ENCODE data around the gene ADD1. TPM values are rescaled to one million over a fixed set of nuclear protein-coding genes. Genes with fewer than 3 reads are reported as not detected.

ADD1 gene
- total RNA-seq, 2 experiments from 2014 or later: 153 TPM

DNA sequence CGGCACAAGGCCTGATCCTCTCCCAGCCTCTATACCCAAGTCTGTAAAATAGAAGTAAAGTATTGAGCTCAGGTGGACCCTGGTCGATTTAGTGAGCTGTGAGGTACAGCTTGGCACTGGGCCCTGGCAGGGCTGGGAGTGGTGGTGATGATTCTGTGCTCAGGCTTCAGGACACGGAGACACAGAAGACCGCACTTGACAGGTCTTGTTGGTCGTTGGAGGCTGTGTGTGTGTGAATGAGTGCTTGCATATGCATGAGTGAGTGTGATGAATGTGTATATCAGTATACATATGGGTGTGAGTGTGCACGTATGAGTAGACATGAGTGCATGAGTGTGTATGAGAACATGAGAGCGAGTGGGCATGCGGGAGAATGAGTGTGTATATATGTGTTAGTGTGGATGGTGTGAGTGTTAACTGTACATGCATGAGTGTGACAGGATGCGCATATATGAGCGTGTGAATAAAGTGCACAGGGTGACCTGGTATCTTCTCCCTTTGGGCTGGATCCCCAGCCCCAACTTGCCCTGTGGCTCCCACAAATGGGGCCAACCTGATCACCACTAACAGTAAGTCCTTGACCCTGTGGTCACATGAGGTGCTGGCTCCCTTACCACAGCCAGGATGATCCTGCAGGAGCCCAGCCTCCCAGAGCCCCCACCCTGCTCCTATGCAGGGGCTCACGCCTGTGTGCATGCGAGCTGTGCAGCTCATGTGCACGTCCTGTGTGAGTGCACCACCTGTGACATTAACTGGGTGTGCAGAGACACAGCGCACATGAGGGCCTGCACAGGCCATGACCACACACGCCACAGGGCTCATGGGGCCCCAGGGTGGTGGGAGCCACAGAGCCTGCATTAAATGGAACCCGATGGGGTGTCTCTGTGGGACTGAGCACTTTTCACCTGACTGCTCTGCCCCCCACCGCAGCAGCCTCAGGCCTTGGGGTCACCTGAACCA, 29.9 kb upstream of the ADD1 start:
- Mint-ChIP-seq H3K27ac (peak overlapping the region; percentile 95), H3K9me3 (no peaks in the 10 kb centered on the region), H3K36me3 (ENCODE audit: low read depth) (peaks cover 13% of the 10 kb centered on the region), H3K4me3 (peak overlapping the region; percentile 99), H3K4me1 (ENCODE audit: low read depth) (peaks cover 61% of the 10 kb centered on the region), H3K27me3 (no peaks in the 10 kb centered on the region)
- H3K27me3 ChIP-seq (ENCODE audit: control insufficient read depth in 1 of 2, insufficient read depth in 2 of 2, low read length in 2 of 2): no peaks in the 10 kb centered on the region
- intact Hi-C loops (cut with DNase I, micrococcal nuclease): loop anchor here in 1 of 2 experiments (2.0 to 10.0 kb wide), 3 partner anchors 15 to 49 kb away; no protein-coding TSS in a partner anchor
- H3K4me1 ChIP-seq (ENCODE audit: insufficient read depth, low read length): peaks cover 80% of the 10 kb centered on the region
- no peaks in the 10 kb centered on the region for H3K9me3 ChIP-seq (ENCODE audit: control insufficient read depth in 1 of 2, insufficient read depth in 1 of 2, low read length in 2 of 2)
- H3K36me3 ChIP-seq (ENCODE audit: insufficient read depth, low read length): peaks cover 6% of the 10 kb centered on the region
- DNase-seq (no peak), ATAC-seq (ENCODE audit: poor library complexity) (no peak)
- peak overlapping the region; percentile 23 to 83 for H3K27ac ChIP-seq (ENCODE audit: low read depth in 1 of 2, low read length in 2 of 2)
- ChIA-PET POLR2A (interaction anchor here (0.6 to 5.0 kb wide), 10 partner anchors 15 to 110 kb away, joined by 3 to 58 read pairs (median 6); partner anchors contain the start of gene ADD1), CTCF (interaction anchor here (0.7 kb wide), 1 partner anchor 58 kb away, joined by 3 read pairs; the partner anchor contains the start of gene TNIP2)
- H3K4me3 ChIP-seq (ENCODE audit: low read length): peak overlapping the region; percentile 77
- TF ChIP-seq, protein P1, sequence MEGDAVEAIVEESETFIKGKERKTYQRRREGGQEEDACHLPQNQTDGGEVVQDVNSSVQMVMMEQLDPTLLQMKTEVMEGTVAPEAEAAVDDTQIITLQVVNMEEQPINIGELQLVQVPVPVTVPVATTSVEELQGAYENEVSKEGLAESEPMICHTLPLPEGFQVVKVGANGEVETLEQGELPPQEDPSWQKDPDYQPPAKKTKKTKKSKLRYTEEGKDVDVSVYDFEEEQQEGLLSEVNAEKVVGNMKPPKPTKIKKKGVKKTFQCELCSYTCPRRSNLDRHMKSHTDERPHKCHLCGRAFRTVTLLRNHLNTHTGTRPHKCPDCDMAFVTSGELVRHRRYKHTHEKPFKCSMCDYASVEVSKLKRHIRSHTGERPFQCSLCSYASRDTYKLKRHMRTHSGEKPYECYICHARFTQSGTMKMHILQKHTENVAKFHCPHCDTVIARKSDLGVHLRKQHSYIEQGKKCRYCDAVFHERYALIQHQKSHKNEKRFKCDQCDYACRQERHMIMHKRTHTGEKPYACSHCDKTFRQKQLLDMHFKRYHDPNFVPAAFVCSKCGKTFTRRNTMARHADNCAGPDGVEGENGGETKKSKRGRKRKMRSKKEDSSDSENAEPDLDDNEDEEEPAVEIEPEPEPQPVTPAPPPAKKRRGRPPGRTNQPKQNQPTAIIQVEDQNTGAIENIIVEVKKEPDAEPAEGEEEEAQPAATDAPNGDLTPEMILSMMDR (IDR thresholded peaks at IDR 0.05): no peak

DNA sequence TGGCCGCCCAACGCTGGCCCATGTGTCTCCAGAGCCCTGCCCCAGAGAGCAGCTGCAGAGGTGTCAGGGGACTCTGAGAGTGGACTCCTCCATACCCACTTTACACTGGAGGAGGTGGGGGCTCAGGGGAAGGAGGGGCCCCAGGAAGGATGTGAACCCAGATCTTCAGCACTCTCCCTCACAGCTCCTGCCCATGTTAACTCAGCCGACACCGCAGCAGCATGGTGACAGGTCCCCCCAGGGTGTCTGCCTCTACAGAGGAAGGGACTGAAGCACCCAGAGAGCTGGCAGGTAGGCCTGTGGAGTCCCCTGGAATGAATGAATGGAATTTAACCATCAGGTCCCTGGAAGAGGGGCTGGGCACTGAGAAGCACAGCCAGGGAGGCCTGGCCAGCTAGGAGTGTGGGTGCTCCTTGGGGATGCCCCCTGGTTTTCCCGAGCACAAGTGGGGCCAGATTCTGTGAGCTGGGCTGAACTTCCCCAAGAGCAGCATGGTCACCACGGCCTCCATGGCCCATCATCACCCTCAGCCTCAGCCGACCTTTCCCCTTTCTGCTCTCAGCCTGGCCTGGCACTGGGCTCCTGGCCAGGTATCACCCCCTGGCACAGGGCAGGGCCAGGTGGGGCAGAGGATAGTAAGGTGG, 28.9 kb upstream of the ADD1 start:
- H3K27ac Mint-ChIP-seq: peak overlapping the region; percentile 95
- Histone ChIP-seq H3K4me3 (ENCODE audit: low read length) (no peak overlapping the region), H3K27ac (ENCODE audit: low read depth in 1 of 2, low read length in 2 of 2) (peak overlapping the region in 1 of 2 donors; percentile 23), H3K4me1 (ENCODE audit: insufficient read depth, low read length) (peaks cover 87% of the 10 kb centered on the region), H3K9me3 (ENCODE audit: control insufficient read depth in 1 of 2, insufficient read depth in 1 of 2, low read length in 2 of 2) (no peaks in the 10 kb centered on the region), H3K27me3 (ENCODE audit: control insufficient read depth in 1 of 2, insufficient read depth in 2 of 2, low read length in 2 of 2) (no peaks in the 10 kb centered on the region), H3K36me3 (ENCODE audit: insufficient read depth, low read length) (peaks cover 6% of the 10 kb centered on the region)
- peak overlapping the region; percentile 52 for H3K4me3 Mint-ChIP-seq
- ATAC-seq (ENCODE audit: poor library complexity) (no peak), DNase-seq (peak in 1 of 14 experiments; percentile 61)
- H3K36me3 Mint-ChIP-seq (ENCODE audit: low read depth): peaks cover 18% of the 10 kb centered on the region
- no peaks in the 10 kb centered on the region for H3K9me3 Mint-ChIP-seq
- H3K27me3 Mint-ChIP-seq: no peaks in the 10 kb centered on the region
- ChIA-PET POLR2A (interaction anchor here (1.0 to 2.0 kb wide), 4 partner anchors 17 to 59 kb away, joined by 3 to 7 read pairs (median 4); no protein-coding TSS in a partner anchor), CTCF (no interaction called here)
- TF ChIP-seq, protein P1 (IDR thresholded peaks at IDR 0.05): no peak
- peaks cover 71% of the 10 kb centered on the region for H3K4me1 Mint-ChIP-seq (ENCODE audit: low read depth)
- intact Hi-C loops (cut with DNase I, micrococcal nuclease): loop anchor here in 1 of 2 experiments (5.0 to 10.0 kb wide), 2 partner anchors 38 to 50 kb away; no protein-coding TSS in a partner anchor

DNA sequence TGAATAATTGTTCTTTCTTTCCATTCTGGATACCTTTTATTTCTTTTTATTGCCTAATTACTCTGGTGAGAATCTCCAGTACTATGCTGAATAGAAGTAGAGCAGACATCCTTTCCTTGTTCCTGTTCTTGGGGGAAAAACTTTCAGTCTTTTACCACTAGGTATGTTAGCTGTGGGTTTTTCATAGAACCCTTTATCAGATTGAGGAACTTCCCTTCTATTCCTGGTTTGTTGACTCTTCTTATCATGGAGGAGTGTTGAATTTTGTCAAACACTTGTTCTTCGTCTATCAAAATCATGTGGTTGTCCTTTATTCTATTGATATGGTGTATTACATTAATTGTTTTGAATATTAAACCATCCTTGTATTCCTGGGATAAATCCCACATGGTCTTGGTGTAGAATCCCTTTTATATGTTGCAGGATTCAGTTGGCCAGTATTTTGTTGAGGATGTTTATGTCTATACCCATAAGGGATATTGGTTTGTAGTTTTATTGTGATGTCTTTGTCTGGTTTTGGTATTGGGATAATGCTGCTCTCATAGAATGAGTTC, 27.2 kb upstream of the ADD1 start:
- H3K27ac ChIP-seq (ENCODE audit: low read depth in 1 of 2, low read length in 2 of 2): peak overlapping the region in 1 of 2 donors; percentile 38
- Mint-ChIP-seq H3K9me3 (no peaks in the 10 kb centered on the region), H3K36me3 (ENCODE audit: low read depth) (peaks cover 18% of the 10 kb centered on the region), H3K27ac (peak overlapping the region; percentile 83), H3K4me3 (peak overlapping the region; percentile 85), H3K27me3 (no peaks in the 10 kb centered on the region), H3K4me1 (ENCODE audit: low read depth) (peaks cover 75% of the 10 kb centered on the region)
- no peaks in the 10 kb centered on the region for H3K9me3 ChIP-seq (ENCODE audit: control insufficient read depth in 1 of 2, insufficient read depth in 1 of 2, low read length in 2 of 2)
- ATAC-seq (ENCODE audit: poor library complexity) (no peak), DNase-seq (no peak)
- ChIA-PET CTCF (no interaction called here), POLR2A (no interaction called here)
- intact Hi-C loops (cut with DNase I, micrococcal nuclease): loop anchor here in 1 of 2 experiments (10.0 kb wide), 1 partner anchor 52 kb away; no protein-coding TSS in a partner anchor
- peaks cover 17% of the 10 kb centered on the region for H3K36me3 ChIP-seq (ENCODE audit: insufficient read depth, low read length)
- H3K27me3 ChIP-seq (ENCODE audit: control insufficient read depth in 1 of 2, insufficient read depth in 2 of 2, low read length in 2 of 2): no peaks in the 10 kb centered on the region
- H3K4me1 ChIP-seq (ENCODE audit: insufficient read depth, low read length): peaks cover 87% of the 10 kb centered on the region
- H3K4me3 ChIP-seq (ENCODE audit: low read length): no peak overlapping the region
- TF ChIP-seq, protein P1 (IDR thresholded peaks at IDR 0.05): no peak

Data from CD4-positive, alpha-beta T cell (primary cell).